ENCODE results near the gene EFCAB9.
"Not testable (repeated sequence)": the region's sequence is repeated elsewhere in the genome, so short reads cannot be mapped to it uniquely, and the experiment has no call there.

The EFCAB9 gene

DNA sequence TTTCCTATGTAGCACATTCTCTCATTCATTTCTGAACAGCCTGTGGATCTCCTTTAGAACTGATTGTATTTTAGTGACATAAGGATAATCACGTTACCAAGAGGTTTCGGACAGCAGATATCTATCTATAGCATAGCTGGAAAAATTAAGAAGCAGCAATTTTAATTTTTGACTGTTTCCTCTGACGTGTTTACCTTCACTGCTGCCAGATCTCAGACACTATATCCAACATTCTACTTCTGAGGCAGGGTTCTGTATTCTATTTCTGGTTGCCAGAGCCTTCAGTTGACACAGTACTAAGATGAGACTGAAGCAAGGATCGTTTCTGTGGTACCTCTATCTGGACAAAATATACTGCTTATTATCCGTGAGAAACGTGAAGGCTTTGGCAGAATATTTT lies at the start of gene EFCAB9:
Gene EFCAB9, plus strand, starts transcription at position 301 of the 400 bp plus-strand sequence. Its CDS starts 1 bp downstream, at position 302.
- DNase-seq = no peak

DNA sequence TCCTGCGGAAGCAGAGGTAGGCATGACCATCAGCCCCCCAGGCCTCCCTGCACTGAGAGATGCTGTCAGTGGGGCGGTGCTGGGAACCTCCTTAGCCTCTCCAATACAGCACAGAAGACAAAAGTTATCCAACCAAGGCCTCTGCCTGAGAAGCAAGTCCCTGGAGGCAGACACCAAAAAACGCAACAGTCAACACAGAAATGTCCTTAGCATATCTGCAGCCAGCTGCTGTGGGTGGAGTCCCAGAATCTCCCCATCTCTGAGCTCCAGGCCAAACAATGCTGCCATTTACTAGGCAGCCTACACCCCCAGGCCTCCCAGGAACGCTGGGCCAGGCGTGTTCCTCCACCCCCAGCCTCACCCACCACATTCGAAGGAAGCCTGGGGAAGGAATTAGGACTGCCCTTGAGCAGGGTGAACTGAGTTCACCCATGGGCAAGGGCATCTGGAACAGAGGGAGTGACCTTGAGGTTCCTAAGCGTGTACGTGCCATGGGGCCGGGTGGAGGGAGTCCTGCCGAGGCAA lies 49.6 kb upstream of the EFCAB9 start:
- DNase-seq = no peak

- no peak for DNase-seq
Measured at GRCh38 chr5:172144931-172145869, 48.8 kb upstream of the EFCAB9 start.

DNA sequence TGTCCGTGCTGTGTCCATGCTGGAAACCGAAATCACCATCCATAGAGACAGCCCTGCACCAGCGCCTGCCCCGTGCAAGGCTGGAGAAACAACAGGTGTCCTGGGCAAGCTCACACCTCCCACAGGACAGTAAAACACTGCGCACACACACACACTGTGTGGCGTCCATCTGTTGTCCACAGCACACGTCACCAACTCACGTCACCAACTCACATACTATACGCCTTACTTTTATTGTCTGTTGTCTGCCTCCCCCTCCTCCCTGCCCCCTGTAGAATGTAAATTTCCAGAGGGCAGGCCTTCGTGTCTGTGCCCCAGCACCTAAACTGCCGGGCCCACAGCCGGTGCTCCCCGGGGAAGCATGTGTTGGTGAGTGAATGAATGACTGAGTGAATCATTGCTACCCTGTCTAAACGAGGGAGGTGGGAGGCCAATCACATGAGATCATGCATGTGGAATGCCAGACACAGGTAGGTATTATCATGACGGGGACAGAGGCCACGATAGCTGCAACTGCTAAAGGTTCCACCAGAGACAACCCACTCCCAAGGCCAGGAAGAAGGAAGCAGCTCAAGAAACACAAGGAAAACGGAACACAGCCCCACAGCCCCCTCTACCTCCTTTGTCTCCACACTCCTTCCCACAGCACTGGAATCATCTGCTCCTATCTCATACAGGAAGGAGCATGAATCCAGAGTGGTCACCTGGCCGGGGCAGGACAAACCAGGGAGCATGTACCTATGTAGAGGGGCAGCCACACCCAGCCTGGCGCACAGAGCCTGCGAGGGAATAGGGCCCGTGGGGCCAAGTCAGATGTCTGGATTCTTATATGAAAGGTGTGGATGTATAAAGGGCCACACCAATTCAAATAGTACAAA lies 47.9 kb upstream of the EFCAB9 start:
- no peak for DNase-seq

- DNase-seq = no peak
Measured at GRCh38 chr5:172146748-172147092, 47.3 kb upstream of the EFCAB9 start.

DNA sequence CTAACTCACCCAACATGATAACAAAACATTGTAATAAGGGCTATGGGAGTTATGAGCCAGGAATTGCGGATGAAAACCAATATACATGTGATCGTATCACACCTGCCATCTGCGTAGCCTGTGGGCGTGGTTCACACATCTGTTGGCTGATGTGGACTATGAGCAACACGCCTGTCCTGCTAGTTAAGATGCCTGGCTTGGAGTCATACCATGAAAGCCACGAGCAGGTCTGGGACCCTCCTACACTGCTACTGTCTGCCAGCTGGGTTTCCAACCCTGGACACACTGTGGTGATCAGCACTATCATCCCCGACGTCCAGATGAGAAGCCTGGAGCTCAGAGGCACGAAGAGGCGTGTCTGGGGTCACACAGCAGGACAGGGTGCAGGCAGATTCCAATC lies 46.1 kb upstream of the EFCAB9 start:
- no peak for DNase-seq

DNA sequence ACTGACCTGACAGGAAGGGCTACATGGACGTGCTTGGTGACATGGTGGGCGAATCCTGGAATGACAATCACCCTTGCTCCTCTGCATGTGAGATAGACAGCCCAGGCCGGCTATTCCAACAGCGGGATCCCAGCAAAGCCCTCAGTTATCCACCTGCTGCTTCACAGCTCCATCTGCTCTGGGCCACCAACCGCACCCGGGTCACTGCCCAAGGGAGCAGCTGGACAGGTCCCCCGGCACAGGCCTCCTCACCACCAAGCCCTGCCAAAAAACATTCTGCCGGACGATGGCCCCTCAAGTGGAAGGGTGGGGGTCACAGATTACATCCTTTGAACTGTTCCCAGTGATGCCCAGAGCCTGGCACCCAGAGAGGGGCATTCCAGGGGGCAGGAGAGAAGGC lies 45.6 kb upstream of the EFCAB9 start:
- DNase-seq = no peak

- no peak for DNase-seq
Measured at GRCh38 chr5:172149073-172149472, 44.9 kb upstream of the EFCAB9 start.

GRCh38 chr5:172149481-172149880 lies 44.5 kb upstream of the EFCAB9 start:
- DNase-seq = not testable (repeated sequence)

DNA sequence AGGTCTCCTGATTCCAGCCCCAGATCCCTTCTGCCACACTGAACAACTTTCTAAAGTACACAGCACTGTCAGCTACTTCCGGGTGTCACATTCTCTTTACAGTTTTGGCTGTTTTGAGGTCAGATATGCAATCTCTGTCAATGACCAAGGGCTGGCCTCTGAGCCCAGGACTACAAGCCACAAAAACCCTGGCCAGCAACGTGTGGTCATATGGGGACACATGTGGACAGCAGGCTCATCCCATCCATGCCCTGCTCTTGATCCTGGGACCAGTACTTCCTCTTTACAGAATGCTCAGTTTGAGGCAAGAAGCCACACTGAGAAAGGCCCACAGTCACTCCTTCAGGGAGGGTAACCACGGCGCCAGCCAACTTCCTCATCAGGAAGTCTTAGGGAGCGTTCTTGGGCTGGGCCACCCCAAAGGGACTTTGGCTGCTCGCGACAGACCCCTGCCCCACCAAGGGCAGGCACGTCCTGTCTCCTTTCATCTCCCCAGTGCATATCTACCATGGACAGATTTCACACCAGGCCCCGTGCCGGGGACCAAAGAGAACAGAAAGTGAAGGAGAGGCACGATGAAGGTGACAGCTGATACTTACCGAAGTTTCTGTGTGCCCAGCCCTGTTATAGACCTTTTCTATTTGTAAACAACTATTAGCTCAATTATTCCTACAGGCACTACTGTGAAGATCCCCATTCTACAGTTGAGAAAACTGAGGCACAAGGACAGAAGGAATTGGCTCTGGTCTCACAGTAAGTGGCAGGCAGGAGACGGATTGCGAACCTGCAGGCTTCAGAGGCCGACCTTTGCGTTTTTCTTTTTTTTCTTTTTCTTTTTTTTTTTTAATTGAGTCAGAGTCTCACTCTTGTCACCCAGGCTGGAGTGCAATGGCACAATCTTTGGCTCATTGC lies 43.2 kb upstream of the EFCAB9 start:
- no peak for DNase-seq

DNA sequence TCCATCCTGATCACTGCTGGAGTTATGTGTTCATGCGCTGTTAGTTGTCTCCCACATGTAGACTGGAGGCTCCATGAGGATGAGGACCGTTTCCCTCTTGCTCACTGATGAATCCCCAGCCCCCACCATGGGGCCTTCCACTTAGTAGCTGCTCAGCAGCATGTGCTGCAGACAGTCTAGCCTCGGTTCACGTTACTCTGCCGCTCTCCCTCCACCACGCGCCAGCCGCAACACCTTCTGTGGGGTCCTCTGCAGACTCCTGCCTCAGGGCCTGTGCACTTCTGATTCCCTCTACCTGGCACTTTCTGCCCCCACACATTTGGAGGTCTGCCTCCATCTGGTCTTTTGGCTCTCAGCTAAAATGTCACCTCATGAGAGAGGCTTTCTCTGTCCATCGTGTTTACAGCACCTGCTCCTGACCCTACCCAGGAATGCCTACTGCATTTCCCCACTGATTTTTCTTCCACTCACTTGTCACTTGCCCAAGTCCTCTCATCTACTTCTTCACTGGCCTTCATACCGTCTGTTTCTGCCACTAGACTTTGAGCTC lies 42.2 kb upstream of the EFCAB9 start:
- no peak for DNase-seq

GRCh38 chr5:172153695-172154094 lies 40.3 kb upstream of the EFCAB9 start:
- DNase-seq = no peak

DNA sequence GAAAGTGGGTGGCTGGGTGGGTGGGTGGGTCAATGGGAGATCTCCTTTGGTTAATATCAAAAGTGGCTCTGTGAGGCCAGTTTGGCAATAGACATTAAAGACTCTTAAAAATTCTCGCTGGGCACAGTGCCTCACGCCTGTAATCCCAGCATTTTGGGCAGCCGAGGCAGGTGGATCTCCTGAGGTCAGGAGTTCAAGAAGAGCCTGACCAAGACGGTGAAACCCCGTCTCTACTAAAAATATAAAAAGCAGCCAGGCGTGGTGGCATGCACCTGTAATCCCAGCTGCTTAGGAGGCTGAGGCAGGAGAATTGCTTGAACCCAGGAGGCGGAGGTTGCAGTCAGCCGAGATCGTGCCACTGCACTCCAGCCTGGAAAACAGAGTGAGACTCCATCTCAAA lies 38.9 kb upstream of the EFCAB9 start:
- DNase-seq = not testable (repeated sequence)

GRCh38 chr5:172156541-172156994 lies 37.4 kb upstream of the EFCAB9 start:
- no peak for DNase-seq

DNA sequence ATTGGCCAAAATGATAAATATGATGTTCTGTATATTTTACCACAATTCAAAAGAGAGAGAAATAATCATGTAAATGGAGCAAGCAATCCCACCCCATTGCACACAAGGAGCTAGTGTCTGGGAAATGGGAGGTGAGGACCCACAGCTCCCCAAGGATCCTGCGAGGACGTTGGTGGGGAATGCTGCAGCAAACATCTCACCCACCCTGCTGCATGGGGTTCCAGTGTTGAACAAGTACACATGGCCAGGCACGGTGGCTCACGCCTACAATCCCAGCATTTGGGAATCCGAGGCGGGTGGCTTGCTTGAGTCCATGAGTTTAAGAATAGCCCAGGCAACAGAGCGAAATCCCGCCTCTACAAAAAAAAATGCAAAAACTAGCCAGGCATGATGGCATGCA lies 35.0 kb upstream of the EFCAB9 start:
- DNase-seq = no peak

DNA sequence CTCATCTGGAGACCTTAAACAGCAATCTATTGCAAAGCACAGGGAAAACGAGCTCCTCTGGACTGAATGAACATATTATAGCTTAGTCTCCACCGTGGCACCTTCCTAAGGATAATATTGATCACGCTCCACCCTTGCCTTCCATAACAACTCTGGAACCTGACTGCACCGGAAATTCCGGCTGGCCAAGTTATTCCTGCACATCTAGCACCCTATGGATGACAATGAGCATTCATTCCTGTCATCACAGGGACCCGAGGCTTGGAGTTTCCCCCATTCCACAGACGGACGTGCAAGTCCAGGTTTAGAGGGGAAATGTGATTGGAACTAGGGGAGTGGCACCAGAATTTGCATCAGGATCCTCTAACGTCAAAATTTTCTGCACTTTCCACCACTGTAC lies 33.5 kb upstream of the EFCAB9 start:
- no peak for DNase-seq

DNA sequence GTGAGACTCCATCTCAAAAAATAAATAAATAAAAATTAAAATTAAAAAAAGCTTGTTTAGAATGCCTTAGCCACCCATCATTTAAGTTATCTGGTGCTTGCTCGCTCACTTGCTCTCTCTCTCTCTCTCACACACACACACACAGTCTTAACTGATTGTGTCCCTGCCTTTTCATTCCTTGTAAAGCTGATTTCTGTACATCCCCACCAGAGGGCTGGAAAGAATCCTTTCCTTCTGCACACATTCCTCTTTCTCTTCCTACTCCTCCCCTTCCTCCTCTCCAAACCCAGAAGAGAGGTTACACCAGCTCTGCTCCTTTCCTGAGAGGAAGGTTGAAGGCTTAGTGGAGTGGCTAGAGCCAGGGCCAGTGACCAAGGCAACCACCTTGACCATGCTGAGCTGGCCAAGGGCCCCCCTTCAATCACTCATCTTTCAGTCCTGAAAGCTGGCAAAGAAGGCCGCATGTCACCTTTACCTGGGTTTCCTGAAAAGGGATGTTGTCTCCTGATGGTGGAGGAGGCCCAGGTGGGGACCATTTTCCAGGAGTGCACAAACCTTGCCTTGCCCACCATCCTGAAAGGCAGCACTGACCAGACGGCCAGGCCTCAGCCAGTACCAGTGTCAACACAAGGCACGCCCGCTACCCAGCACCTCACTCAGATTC lies 31.5 kb upstream of the EFCAB9 start:
- no peak for DNase-seq

- DNase-seq = no peak
Measured at GRCh38 chr5:172162987-172163343, 31.0 kb upstream of the EFCAB9 start.

DNA sequence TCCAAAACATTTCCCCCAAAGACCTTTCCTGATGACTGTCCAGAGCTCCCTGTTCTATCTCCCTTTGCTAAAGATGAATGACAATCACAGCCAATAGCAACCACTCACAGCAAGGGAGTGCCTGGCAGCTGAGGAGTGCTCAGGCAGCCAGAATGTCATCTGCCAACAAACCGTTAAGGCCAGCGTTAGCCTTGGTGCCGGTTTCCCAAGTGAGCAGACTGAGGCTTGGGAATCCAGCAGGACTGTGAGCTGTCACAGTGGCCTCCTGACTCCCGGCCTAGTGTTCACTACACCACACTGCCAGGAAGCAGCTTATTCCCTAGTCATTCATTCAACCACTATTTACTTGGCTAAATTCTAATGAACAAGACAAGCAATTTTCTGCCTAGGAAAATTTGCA lies 30.6 kb upstream of the EFCAB9 start:
- DNase-seq = no peak

DNA sequence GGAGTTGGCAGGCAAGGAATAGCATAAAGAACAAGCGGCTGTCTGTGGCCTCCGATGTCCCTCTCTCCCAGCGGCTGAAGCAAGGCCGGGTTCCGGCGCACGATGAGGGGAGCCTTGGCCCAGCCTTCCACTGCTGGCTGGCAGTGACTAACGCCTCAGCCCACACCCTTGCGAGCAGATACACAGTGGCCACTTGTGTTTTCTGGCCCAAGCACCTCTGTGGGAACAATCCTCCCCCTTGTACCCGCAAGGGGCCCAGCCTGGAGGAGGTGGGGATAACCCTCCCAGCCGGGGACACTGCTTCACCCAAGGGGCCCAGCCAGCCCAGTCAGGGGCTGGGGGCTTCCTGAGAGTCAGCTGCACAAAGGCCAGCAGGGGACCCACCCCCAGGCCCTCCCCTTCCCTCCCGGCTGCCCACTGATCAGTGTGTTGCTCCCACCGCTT lies 29.2 kb upstream of the EFCAB9 start:
- DNase-seq = no peak

- DNase-seq = no peak
Measured at GRCh38 chr5:172165465-172165864, 28.5 kb upstream of the EFCAB9 start.
